ENCODE results near the gene C20orf204. TPM values are rescaled to one million over a fixed set of nuclear protein-coding genes. Genes with fewer than 3 reads are reported as not detected.

C20orf204 gene
- total RNA-seq, 2 donors from 2014 or later, result 12.8 to 21.5 TPM

GRCh38 chr20:64035066-64035932, 683 bp upstream of the C20orf204 start:
- peak; percentile 69 for ATAC-seq (replicated peaks)
- Mint-ChIP-seq H3K4me3 (peak overlapping the region; percentile 78), H3K27me3 (no peaks in the 10 kb centered on the region), H3K4me1 (peaks cover 27% of the 10 kb centered on the region), H3K36me3 (ENCODE audit: low read depth) (peaks cover 48% of the 10 kb centered on the region), H3K9me3 (no peaks in the 10 kb centered on the region), H3K27ac (peak overlapping the region; percentile 95)

DNA sequence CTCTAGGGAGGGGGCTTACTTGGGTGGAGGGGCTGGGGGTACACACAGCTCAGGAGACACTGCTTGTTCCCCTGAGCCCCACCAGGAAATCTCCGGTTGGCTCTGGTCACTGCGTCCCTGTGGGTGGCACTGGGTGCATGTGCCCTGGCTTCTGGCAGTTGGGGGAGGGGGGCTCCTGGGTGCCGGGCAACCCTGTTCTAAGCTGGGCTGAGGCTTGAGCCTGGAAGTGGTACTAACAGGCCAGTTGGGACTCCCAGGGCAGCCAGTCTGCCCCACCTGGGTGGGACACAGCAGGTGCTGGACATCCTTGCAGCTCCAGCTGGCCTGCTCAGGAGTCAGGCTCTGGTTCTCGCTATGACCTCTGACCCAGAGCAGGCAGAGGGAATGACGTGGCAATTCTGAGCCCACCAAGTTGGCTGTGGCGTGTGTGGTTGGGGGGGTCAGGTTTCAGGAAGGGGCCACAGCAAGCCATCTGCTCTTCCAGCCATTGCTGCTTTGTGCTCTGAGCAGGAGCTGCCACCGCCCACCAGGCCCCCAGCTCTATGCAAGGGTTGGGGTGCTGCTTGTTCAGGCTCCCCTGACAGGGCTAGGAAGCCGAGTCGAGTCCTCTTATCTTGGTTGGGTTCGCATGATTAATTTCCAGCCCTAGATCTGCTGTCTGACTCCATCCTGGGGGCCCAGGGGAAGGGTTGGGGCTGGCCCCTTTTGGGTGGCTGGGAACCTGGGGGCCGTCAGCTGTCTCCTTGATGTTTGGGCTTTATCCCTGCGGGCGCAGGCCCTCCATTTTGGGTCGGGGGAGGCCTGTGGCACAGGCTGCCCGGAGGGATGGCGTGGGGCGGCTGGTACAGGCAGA, 590 bp downstream of the C20orf204 start:
- Mint-ChIP-seq H3K4me3 (peak overlapping the region; percentile 78), H3K36me3 (ENCODE audit: low read depth) (peaks cover 35% of the 10 kb centered on the region), H3K27ac (peak overlapping the region; percentile 52), H3K27me3 (no peaks in the 10 kb centered on the region), H3K4me1 (peaks cover 27% of the 10 kb centered on the region), H3K9me3 (no peaks in the 10 kb centered on the region)
- ATAC-seq (replicated peaks), result no peak

DNA sequence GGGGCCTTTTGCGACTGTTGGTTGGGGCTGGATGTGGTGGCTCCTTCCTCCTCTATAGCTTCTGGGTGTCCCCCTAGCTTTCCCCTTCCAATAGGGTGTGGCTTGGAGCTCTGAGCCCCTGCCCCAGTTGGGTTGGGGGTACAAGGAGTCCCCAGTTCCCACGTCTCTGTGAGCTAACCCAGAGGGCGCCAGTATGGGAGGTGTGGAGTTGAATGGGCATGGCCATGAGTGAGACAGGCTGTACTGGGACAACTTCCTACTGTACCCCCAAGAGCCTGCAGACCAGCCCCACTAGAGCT, 1.2 kb downstream of the C20orf204 start:
- ATAC-seq (replicated peaks), result no peak
- Mint-ChIP-seq H3K4me1 (peaks cover 27% of the 10 kb centered on the region), H3K9me3 (no peaks in the 10 kb centered on the region), H3K27me3 (no peaks in the 10 kb centered on the region), H3K4me3 (peak overlapping the region; percentile 78), H3K36me3 (ENCODE audit: low read depth) (peaks cover 30% of the 10 kb centered on the region), H3K27ac (peak overlapping the region; percentile 52)

DNA sequence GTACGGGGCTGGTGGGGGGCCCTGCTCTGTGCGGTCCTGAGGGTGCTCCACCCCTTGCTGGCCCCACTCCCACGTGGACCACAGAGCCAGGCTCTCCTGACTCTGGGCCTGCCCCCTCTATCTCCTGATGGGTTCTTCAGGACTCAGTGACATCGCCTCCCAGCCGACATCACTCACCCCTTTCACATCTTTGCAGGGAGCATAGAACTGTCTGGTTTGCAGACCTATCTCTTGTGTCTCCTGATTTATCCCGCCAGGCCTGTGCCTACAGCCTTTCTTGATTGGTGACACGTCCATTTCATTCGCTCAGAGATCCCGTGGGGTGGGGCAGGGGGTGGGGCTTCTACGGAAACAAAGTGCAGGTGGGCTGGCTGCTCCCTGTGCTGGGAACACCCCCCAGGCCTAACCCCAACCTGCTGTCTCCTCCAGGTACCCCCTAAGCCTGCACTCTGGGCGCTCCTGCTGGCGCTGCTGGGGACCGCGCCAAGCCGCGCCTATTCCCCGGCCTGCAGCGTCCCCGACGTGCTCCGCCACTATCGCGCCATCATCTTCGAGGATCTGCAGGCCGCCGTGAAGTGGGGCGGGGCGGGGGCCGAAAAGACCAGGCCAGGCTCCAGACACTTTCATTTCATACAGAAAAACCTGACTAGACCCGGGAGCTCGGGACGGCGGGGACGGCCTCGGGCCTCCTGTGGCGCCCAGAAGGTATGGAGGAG, 1.7 kb downstream of the C20orf204 start:
- peaks cover 24% of the 10 kb centered on the region for H3K36me3 Mint-ChIP-seq (ENCODE audit: low read depth)

GRCh38 chr20:64038224-64038564, 2.2 kb downstream of the C20orf204 start:
- Mint-ChIP-seq H3K4me3 (peak overlapping the region; percentile 78), H3K27me3 (no peaks in the 10 kb centered on the region), H3K27ac (no peak overlapping the region), H3K36me3 (ENCODE audit: low read depth) (peaks cover 19% of the 10 kb centered on the region), H3K4me1 (peaks cover 27% of the 10 kb centered on the region), H3K9me3 (no peaks in the 10 kb centered on the region)
- ATAC-seq (replicated peaks), result peak; percentile 23

More for the DNA sequence above, 1.7 kb downstream of the C20orf204 start:
- H3K4me3 Mint-ChIP-seq, result peak overlapping the region; percentile 78
- H3K27me3 Mint-ChIP-seq, result no peaks in the 10 kb centered on the region
- peaks cover 27% of the 10 kb centered on the region for H3K4me1 Mint-ChIP-seq
- H3K9me3 Mint-ChIP-seq, result no peaks in the 10 kb centered on the region
- no peak for ATAC-seq (replicated peaks)
- H3K27ac Mint-ChIP-seq, result peak overlapping the region; percentile 52

DNA sequence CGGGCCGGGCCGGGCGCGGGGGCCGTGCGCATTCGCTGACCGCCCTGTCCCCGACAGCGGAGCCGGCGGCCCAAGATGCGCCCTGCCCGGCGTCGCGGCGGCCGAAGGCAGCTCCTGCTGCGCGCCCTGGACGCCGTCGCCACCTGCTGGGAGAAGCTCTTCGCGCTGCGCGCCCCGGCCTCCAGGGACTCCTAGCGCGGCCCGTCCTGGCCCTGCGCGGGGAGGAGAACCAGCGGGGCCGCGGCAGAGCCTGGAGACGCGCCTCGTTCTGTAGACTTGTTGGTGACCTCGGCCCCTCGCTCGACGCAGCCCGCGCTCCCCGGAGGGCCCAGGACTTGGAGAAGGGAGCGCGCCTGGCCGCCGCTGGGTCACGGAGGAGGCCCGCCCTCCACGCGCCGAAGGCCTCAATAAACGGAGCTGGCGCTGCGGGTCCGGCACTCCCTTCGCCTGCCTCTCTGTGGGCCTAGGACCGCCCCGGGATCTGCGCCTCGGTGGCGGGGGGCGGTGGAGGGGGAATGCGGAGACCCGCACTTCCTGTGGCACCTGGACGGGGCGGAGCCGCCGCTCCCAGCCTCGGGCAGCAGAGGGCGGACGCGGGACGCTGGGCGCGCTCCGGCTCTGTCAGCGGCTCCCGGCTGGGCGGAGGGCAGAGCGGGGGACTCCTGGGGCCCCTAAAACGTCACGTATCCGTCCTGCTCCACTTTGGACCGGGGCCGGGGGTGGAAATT, 2.7 kb downstream of the C20orf204 start:
- Mint-ChIP-seq H3K4me1 (peaks cover 25% of the 10 kb centered on the region), H3K27me3 (no peaks in the 10 kb centered on the region), H3K4me3 (peak overlapping the region; percentile 78), H3K36me3 (ENCODE audit: low read depth) (peaks cover 14% of the 10 kb centered on the region), H3K9me3 (no peaks in the 10 kb centered on the region), H3K27ac (no peak overlapping the region)
- ATAC-seq (replicated peaks), result peak; percentile 64

- Mint-ChIP-seq H3K4me1 (peaks cover 17% of the 10 kb centered on the region), H3K36me3 (ENCODE audit: low read depth) (peaks cover 6% of the 10 kb centered on the region), H3K27me3 (no peaks in the 10 kb centered on the region), H3K27ac (no peak overlapping the region), H3K4me3 (peak overlapping the region; percentile 78), H3K9me3 (no peaks in the 10 kb centered on the region)
- no peak for ATAC-seq (replicated peaks)
Measured at GRCh38 chr20:64039293-64040160, 3.5 kb downstream of the C20orf204 start.

GRCh38 chr20:64040231-64041039, 4.5 kb downstream of the C20orf204 start:
- no peaks in the 10 kb centered on the region for H3K36me3 Mint-ChIP-seq (ENCODE audit: low read depth)

GRCh38 chr20:64041040-64041780, 5.2 kb downstream of the C20orf204 start:
- no peak for ATAC-seq (replicated peaks)
- Mint-ChIP-seq H3K4me1 (peaks cover 7% of the 10 kb centered on the region), H3K27me3 (peaks cover 3% of the 10 kb centered on the region)

More at GRCh38 chr20:64040231-64041039, 4.5 kb downstream of the C20orf204 start:
- H3K27me3 Mint-ChIP-seq, result no peaks in the 10 kb centered on the region
- H3K9me3 Mint-ChIP-seq, result no peaks in the 10 kb centered on the region
- peaks cover 9% of the 10 kb centered on the region for H3K4me1 Mint-ChIP-seq
- ATAC-seq (replicated peaks), result no peak
- peak overlapping the region; percentile 78 for H3K4me3 Mint-ChIP-seq
- H3K27ac Mint-ChIP-seq, result no peak overlapping the region

GRCh38 chr20:64041781-64042053, 5.7 kb downstream of the C20orf204 start:
- peaks cover 7% of the 10 kb centered on the region for H3K4me1 Mint-ChIP-seq
- H3K4me3 Mint-ChIP-seq, result peak overlapping the region; percentile 69
- peaks cover 8% of the 10 kb centered on the region for H3K27me3 Mint-ChIP-seq
- no peaks in the 10 kb centered on the region for H3K36me3 Mint-ChIP-seq (ENCODE audit: low read depth)
- ATAC-seq (replicated peaks), result no peak
- no peak overlapping the region for H3K27ac Mint-ChIP-seq
- H3K9me3 Mint-ChIP-seq, result no peaks in the 10 kb centered on the region

More at GRCh38 chr20:64041040-64041780, 5.2 kb downstream of the C20orf204 start:
- Mint-ChIP-seq H3K9me3 (no peaks in the 10 kb centered on the region), H3K27ac (no peak overlapping the region), H3K4me3 (peak overlapping the region; percentile 69), H3K36me3 (ENCODE audit: low read depth) (no peaks in the 10 kb centered on the region)

DNA sequence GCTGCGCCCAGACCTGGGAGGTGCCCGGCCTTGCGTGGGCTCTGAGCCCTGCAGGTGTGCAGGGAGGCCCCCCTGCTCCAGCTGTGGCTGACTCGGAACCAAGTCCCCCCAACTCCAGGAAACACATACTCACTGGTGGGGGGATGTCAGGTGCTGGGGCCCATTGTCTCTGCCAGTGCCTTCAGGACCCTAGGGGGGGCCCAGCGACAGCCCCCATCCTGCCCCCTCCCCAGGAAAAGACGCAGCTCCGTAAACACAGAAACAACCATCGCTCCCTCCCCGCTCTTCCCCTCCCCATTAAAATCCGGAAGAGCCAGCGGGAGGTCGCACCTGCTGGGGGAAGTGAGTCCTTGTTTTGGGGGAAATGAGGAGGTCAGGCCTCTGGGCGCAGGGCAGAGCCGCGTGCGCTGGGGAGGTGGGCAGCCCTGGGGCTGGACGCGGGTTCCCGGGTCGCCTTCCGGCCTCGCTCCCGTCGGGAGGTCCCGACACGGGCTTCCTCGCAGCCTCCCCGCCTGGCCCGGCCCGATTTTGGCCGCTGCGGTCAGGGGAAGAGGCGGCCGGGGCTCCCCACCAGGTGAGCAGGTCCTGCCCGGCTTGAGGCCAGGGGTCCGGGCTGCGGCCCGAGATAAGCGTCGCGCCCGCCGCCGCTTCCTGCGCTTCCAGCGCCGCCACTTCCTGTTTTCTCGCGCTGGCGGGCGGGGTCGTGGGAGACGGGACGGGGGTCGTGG, 6.2 kb downstream of the C20orf204 start:
- Mint-ChIP-seq H3K27ac (no peak overlapping the region), H3K36me3 (ENCODE audit: low read depth) (no peaks in the 10 kb centered on the region), H3K27me3 (peaks cover 13% of the 10 kb centered on the region), H3K4me3 (peak overlapping the region; percentile 69), H3K9me3 (no peaks in the 10 kb centered on the region), H3K4me1 (peaks cover 7% of the 10 kb centered on the region)
- ATAC-seq (replicated peaks), result no peak

DNA sequence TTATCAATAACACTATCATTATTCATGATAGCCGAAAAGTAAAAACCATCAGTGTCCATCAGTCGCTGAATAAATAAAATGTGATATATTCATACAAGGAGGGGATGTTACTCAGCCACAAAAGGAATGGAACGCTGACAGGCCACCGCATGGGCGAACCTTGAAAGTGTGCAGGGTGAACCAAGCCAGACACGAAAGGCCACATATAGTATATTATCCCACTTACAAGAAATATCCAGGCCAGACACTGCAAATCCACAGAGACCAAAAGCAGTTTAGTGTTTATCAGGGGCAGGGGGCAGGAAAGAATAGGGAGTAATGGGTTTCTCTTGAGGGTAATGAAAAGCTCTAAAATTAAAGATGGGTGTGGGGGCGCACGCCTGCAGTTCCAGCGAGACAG, 7.8 kb downstream of the C20orf204 start:
- Mint-ChIP-seq H3K4me1 (peaks cover 7% of the 10 kb centered on the region), H3K36me3 (ENCODE audit: low read depth) (no peaks in the 10 kb centered on the region), H3K27me3 (peaks cover 19% of the 10 kb centered on the region), H3K27ac (peak overlapping the region; percentile 56), H3K9me3 (no peaks in the 10 kb centered on the region), H3K4me3 (peak overlapping the region; percentile 50)
- no peak for ATAC-seq (replicated peaks)

All from activated T-helper 17 cell treated with anti-CD3 and anti-CD28 coated beads, Interleukin-2, amount 50 U/mL, for 72 hours (primary cell).